GM19351 (cell line): ENCODE results near the gene CCDC106.

Experiments used
- ATAC-seq: cut with Tn5 transposase; IDR thresholded peaks from one replicate; pipeline ENCODE4 v1.9.1; 2021; ENCODE audit warnings: mild to moderate bottlenecking, moderate library complexity; ENCODE audit not compliant: unreplicated experiment

CCDC106 gene

GRCh38 chr19:55693336-55693974 lies 45.4 kb downstream of the CCDC106 start:
- no peak for ATAC-seq

- ATAC-seq, result no peak
These were observed 46.2 kb downstream of the CCDC106 start for GRCh38 chr19:55694241-55694655.

GRCh38 chr19:55694656-55695491 lies 46.9 kb downstream of the CCDC106 start:
- ATAC-seq, result no peak

GRCh38 chr19:55695511-55696290 lies 47.7 kb downstream of the CCDC106 start:
- ATAC-seq, result no peak

GRCh38 chr19:55696301-55697068 lies 48.5 kb downstream of the CCDC106 start:
- ATAC-seq, result no peak

- no peak for ATAC-seq
These were observed 49.0 kb downstream of the CCDC106 start for GRCh38 chr19:55697069-55697440.

- ATAC-seq, result no peak
These were observed 49.7 kb downstream of the CCDC106 start for GRCh38 chr19:55697698-55698097.

- no peak for ATAC-seq
These were observed 50.2 kb downstream of the CCDC106 start for GRCh38 chr19:55698256-55698655.

- no peak for ATAC-seq
These were observed 51.2 kb downstream of the CCDC106 start for GRCh38 chr19:55699221-55699620.

GRCh38 chr19:55700813-55701212 lies 52.8 kb downstream of the CCDC106 start:
- no peak for ATAC-seq

- no peak for ATAC-seq
These were observed 54.2 kb downstream of the CCDC106 start for GRCh38 chr19:55702131-55702627.
